Measurements from ENCODE around the gene MMEL1.

DNA sequence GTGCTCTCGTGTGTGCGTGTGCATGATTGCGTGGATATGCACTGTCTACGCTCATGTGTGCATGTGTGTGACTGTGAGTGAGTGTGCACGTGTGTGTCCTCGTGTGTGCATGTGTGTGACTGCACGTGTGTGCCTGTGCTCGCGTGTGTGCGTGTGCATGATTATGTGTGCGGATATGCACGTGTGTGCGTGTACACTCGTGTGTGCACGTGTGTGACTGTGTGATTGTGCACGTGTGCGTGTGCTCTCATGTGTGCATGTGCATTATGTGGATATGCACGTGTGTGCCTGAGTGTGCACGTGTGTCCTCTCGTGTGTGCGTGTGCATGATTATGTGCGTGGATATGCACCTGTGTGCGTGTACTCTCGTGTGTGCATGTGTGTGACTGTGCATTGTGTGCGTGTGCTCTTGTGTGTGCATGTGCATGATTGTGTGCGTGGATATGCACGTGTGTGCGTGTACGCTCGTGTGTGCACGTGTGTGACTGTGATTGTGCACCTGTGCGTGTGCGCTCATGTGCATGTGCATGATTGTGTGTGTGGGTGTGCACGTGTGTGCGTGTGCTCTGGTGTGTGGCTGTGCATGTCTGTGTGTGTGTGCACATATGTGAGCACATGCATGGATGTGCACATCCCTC lies 2.2 kb downstream of the MMEL1 start:
- TF ChIP-seq, protein P1, sequence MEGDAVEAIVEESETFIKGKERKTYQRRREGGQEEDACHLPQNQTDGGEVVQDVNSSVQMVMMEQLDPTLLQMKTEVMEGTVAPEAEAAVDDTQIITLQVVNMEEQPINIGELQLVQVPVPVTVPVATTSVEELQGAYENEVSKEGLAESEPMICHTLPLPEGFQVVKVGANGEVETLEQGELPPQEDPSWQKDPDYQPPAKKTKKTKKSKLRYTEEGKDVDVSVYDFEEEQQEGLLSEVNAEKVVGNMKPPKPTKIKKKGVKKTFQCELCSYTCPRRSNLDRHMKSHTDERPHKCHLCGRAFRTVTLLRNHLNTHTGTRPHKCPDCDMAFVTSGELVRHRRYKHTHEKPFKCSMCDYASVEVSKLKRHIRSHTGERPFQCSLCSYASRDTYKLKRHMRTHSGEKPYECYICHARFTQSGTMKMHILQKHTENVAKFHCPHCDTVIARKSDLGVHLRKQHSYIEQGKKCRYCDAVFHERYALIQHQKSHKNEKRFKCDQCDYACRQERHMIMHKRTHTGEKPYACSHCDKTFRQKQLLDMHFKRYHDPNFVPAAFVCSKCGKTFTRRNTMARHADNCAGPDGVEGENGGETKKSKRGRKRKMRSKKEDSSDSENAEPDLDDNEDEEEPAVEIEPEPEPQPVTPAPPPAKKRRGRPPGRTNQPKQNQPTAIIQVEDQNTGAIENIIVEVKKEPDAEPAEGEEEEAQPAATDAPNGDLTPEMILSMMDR (IDR thresholded peaks at IDR 0.05) = no peak
- TF ChIP-seq POLR2A (IDR thresholded peaks at IDR 0.05; ENCODE audit: low read depth) (no peak), EP300 (IDR thresholded peaks at IDR 0.05) (no peak)
